GM21367 (cell line): ENCODE results near the gene RSPH10B.
"Not testable (repeated sequence)": the region's sequence is repeated elsewhere in the genome, so short reads cannot be mapped to it uniquely, and the experiment has no call there.

Source experiments
- ATAC-seq: cut with Tn5 transposase; IDR thresholded peaks from one replicate; pipeline ENCODE4 v1.9.1; 2021; ENCODE audit not compliant: unreplicated experiment

Gene RSPH10B

DNA sequence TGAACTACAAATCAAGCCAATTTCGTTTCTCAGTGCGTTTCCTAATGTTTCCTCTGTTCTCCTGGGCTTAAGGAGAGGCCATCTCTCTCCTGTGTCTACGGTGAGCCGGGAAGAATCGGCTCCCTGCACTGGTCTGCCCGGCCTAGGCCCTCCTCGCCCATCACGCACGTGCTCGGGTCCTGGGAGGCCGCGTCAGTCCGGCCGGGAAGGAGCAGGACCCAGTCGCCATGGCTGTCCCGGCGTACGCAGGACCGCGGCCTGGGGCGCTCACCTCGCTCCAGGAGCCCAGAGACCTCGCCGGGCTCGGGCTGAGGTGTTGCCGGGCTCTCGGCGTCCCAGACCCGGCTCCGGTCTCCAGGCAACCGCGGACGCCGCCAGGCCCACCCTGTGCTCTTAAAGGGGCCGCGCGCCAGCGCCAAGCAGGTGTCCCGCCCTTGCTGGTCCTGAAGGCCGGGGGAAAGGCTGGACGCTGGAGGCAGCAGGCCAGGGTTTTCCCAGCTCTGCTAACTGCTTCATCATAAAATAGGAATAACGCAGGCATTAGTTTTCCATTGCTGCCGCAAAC, at the start of gene RSPH10B:
TSS of gene RSPH10B (minus strand) at position 343 of the 565 bp plus-strand sequence. CDS start 3,573 bp downstream, outside the sequence.
- ATAC-seq = not testable (repeated sequence)

DNA sequence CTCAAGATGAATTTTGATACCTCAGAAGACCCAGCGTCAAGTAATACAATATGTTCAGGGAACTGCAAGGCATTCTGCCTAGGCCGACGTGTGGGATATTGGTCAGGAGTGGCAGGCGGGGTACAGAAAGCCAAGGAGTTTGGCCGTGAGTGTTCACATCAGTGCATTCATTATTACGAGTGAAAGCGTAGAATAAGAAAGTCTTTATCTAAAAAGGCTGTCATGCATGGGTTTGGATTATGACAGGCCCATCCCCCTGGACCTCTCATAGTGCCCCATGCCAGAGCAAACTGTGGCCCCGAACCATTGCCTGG, 46.1 kb upstream of the RSPH10B start:
- no peak for ATAC-seq

DNA sequence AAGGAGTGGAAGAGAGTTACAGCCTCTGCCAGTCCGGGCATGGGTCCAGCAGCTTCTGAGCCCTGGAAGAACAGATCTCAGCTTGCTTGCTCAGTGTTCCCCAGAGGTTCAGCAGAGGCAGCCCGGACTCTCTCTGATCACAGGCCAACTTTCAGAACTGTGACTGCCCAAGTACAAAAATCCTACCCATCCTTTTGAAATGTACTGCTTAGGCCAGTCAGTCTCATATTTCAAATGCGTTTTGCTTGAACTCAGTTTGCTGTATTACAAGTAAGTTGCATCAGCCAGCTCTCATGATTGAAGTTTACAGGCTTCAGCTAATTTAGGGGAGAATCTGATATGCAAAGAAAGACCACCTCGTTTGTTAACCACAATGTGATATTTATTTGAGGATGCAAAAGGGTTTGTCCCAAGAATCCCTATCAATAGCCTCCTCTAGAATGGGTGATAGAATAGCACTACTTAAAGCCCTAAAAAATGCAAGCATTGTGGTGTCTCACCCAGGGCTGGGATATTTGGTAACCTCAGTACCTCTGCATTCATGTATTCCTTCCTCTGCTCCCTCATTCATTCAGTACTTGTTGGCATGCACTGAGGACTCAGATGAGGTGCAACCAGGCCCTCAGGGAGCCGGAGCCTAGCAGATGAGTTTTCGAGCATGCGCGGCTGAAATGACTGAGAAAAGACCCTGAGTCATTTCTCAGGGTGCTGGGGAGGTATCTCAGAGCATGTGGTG, 45.6 kb upstream of the RSPH10B start:
- no peak for ATAC-seq

DNA sequence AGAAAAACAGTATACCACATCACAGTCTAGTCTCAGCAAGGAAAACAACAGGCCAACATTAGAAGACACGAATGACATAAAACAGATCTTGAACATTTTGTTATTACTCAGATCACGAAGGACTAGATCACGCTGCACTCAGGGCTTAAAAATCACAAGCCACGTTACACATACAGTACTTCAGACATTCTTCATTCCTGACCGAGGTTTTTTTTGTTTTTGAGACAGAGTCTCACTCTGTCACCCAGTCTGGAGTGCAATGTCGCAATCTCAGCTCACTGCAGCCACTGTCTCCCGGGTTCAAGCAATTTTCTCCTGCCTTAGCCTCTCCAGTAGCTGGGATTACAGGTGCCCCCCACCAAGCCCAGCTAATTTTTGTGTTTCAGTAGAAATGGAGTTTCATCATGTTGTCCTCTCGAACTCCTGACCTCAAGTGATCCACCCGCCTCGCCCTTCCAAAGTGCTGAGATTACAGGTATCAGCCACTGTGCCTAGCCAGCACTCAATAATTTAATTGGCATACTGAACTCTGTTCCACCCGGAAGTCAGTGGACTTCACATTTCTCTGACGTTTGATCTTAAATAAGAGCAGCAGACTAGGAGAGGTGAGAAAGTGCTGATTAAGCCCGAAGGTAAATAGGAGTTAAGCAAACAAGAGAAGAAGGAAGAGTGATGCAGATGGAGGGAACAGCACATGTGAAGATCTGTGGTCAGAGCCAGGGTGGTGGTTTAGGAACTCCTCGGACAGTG, 42.0 kb upstream of the RSPH10B start:
- ATAC-seq = no peak

DNA sequence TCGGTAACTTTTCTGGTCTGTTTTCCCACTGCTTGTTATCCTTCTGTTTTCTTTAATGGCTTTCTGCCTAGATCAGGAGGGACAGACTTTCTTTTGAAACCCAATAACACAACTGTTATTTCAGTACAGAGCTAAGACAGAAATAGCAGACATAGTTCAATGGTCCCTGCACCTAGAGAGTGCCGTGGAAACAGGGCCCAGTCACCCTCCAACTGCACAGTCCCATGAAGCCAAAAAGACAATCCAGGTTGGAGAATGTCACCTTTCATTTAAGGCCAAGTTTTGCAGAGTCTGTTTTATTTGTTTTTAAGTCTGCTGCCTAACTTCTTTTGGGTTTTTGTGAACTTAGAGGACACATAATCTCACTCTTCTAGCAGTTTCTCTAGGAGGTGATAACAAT, 41.1 kb upstream of the RSPH10B start:
- no peak for ATAC-seq

DNA sequence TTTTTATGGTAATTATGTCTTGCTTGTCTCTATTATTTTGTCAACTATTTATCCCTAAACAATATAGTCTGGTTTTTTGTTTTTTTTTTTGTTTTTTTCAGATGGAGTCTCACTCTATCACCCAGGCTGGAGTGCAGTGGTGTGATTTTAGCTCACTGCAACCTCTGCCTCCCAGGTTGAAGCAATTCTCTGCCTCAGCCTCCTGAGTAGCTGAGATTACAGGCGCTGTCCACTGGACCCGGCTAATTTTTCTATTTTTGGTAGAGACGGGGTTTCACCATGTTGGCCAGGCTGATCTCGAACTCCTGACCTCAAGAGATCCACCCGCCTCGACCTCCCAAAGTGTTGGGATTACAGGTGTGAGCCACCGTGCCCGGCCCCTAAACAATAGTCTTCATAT, 39.9 kb upstream of the RSPH10B start:
- ATAC-seq = not testable (repeated sequence)

DNA sequence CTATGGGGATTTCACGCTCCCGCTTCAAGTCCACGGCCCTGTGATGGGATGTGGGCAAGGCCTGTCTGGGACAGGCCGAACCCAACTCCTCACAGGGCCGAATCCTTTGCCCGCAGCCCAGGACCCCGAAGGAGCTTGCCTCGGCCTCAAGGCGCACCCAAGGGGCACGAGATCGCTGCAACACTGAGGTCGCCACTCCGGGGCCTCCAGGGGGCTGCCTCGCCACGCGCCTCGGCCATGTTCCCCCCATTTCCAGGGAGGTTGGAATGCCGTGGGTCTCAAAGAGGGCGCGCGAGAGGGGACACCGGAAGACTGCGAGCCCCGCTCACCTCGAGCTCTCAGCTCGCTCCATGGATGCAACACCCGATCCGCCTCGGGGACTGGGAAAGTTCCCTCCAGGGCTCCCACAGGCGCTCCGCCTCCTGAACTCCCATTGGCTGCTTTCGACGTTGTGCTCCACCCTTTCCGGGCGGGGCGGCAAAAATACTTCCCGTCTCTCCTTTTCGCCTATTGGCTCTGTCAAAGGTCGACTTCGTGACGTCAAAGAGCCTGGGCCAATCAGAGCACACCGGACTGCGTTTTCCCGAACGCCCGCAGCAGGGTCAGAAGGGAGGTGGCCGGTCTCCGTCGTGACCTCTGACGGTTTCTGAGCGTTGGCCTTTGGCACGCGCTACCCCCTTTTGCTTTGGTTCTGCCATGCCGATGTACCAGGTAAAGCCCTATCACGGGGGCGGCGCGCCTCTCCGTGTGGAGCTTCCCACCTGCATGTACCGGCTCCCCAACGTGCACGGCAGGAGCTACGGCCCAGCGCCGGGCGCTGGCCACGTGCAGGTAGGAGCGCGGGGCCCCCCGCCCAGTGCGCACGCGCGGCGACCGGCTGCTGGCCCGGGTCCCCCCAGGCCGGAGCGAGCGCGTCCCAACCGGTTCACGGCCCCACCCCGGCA, 38.5 kb upstream of the RSPH10B start, which contains the start of the genes AIMP2 and PMS2:
TSS of gene AIMP2 (plus strand) at position 605 of the 944 bp plus-strand sequence. CDS start at position 697, 92 bp downstream.
TSS of gene PMS2 (minus strand) at position 382 of the 944 bp plus-strand sequence. CDS start at position 352, 30 bp downstream.
- ATAC-seq = peak; percentile 84

DNA sequence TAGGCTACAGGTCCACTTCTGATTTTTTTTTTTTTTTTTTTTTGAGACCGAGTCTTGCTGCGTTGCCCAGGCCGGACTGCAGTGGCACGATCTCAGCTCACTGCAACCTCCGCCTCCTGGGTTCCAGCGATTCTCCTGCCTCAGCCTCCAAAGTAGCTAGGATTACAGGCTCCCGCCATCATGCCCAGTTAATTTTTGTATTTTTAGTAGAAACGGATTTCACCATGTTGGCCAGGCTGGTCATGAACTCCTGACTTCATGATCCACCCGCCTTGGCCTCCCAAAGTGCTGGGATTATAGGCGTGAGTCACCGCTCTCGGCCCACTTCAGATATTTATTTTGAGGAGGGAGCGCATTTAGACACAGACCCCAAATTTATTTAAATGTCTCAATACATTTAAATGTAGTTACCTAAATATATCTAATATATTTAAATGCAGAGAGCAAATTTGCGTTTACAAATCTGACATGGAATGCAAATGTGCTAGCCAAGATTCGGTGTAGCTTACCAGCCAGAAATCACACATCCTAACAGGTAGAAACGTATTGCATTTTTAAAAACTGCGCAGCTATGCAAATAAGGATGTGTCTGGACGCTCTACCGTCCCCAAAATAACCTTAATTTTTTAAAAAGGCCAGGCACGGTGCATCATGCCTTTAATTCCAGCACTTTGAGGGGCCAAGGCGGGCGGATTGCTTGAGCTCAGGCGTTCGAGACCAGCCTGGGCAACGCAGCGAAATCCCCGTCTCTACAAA, 37.5 kb upstream of the RSPH10B start:
- ATAC-seq = not testable (repeated sequence)

DNA sequence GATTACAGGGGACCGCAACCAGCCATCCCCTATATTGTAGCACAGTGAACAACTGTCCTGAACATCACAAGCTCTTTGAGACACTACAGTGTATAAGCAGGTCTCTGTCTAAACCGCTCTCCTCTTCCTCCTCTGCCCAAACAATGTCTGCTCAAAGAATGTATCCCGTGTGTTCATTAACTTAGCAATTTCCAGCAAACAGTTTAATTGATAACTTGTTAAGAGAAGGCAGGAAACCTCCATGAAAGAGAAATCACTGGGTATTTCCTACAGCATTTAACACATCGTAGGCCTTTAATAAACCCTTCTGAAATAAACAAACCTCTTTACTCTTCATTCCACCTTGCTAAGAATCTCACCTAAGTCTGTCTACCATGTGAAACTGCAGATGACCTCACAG, 36.9 kb upstream of the RSPH10B start:
- no peak for ATAC-seq

DNA sequence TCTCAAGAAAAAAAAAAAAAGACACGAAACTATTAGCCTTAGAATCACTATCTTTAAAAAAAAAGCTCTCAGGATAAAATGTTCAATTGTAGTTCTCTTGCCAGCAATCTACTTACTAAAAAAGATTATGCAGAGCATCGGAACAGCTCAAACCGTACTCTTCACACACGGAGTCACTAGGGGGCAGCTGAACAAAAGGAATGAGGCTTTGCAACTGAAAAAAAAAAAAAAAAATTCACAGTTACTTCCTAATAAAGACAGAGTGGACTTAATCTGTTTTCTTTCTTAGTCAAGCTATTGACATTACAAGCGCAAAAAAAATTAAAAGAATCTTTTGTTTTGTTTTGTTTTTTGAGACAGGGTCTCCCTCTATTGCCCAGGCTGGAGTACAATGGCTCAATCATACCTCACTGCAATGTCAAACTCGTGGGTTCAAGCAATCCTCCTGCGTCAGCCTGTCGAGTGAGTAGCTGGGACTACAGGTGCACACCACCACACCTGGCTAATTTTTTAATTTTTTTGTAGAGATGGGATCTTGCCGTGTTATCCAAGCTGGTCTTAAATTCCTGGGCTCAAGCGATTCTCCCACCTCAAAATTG, 26.8 kb upstream of the RSPH10B start:
- no peak for ATAC-seq

DNA sequence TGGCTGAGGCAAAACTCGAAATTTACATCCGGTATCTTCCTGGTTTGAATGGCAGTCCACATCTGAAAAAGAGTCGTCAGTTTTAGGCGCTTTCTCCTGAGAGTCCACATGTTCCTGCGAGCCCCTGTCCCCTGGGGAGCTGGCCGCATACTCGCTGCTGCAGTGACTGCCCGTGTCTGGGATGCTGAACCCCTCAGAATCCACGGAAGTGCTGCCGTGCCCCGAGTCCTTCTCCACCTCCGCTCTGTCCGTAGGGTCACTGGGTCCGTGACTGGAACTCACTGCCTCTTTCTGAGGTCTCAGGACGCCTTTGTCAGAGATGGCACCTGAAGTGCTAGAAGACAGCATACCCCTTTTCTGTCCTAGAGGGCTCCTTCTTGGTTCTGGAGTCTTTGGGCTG, 16.6 kb upstream of the RSPH10B start:
- not testable (repeated sequence) for ATAC-seq

DNA sequence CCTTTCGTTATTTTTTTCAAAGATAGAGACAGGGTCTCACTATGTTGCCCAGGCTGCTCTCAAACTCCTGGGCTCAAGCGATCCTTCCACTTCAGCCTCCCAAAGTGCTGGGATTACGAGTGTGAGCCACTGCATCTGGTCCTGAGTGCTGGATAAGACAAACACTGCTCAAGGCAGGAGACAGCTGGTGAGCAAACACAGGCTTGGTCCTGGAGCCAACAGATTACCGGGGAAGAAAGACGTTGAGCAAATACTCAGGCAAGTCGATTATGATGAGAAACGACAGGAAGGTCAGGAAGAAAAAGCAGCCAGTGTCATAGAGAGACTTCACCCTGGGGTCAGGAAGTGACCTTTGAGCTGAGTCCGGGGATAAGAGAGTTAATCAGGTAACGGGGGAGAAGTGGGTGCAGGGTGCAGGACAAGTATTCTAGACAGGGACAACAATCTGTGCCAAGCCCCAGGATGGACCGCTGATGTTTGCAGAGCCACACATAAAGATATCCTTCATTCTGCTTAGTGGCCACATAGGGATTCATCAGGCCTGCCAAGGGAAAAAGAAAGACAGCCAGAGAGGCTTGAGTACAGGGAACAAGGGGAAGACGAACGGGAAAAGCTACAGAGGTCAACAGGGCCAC, 9.3 kb upstream of the RSPH10B start:
- ATAC-seq = not testable (repeated sequence)

DNA sequence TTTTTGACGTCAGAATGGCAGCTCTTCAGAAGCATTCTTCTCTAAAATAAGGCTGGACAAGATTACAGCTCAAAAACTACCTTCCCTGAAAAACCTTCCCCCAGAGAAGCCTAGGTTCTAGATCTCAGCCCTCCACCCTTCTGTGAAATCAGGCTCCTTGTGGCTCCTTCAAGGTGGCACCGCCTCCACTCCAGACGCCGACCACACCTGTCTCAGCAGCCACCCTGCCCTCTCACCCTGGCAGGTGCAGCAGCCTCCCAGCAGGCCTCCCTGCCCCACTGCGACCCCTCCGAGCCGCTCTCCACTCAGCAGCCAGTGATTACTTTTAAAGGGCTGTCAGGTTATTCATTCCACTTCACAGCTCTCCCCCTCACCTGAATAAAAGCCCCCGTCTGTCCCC, 3.1 kb upstream of the RSPH10B start:
- ATAC-seq = not testable (repeated sequence)

DNA sequence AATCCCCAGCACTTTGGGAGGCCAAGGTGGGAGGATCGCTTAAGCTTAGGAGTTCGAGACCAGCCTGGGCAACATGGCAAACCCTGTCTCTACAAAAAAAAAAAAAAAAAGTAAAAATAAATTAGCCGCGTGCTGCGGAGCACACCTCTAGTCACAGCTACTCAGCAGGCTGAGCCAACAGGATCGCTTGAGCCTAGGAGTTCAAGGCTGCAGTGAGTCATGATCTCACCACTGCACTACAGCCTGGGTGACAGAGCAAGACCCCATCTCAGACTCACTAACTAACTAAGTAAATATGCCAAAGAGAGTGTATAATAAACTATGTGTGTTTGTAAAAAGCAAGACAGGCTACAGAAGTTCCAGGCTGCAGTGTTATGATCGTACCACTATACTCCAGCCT, 6.7 kb downstream of the RSPH10B start:
- not testable (repeated sequence) for ATAC-seq

DNA sequence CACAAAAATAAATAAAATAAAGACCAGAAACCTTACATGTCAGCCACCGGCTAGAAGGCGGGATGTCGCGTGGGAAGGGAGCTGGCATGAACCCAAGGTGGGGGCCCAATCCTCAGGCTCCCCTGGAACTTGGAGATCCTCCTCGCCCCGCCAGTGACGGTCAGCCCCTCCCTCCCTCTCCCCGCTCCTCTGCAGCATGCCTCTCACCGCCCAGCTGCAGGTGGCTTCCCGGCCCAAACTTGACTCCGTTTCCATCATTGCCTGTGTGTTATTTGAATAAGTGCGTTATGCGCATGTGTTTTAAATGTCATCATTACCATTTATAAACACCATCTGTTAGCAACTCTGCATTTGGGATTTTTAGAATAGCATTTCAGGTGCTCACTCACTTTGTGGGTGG, 7.3 kb downstream of the RSPH10B start:
- not testable (repeated sequence) for ATAC-seq

DNA sequence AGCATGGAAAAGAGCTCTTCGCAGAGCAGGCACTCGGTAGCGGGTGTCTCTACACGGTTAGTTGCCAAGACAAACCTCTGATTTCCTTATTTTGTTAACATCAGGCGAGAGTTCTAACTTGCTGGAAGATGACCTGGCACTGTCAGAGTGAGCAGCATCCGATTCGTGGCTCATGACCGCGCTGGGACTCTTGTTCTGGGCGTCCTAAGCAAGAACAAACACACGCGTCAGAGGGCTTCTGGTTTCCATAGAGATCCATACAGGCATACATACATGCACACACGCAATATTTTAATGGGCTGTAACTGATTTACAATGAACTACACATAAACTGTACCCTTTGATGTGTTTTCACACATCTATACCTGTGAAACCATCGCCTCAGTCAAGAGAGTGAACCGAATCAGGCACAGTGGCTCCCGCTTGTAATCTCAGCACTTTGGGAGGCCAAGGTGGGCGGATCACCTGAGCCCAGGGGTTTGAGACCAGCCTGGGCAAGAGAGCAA, 35.5 kb downstream of the RSPH10B start:
- ATAC-seq = not testable (repeated sequence)

DNA sequence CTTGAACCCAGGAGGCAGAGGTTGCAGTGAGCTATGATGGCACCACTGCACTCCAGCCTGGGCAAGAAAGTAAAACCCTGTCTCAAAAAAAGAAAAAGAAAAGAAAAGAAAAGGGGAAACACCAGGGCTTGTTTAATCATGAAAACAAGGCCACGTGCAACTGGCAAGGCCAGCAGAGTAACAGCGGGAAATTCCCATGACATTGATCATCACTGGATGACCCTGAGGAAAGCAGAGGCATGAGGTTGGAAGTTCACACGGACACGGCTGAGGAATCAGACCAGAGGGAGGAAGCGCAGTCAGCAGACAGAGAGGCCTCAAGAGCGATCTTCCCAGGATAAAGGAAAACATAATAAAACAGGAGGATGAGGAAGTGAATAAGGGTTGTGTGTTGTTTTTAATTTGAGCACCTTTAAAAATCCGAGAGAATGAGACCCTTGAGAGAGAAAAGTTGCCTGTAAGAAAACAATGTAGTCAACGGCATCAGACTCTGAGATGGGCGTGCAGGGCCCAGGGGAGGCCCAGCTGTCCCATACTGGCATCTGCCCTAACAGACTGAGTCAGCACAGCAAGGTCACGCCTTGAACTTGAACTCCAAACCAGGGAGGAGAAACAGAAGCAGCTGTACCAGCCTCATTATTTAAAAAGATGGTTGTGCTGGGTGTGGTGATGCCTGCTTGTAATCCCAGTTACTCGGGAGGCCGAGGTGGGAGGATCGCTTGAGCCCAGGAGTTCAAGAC, 38.4 kb downstream of the RSPH10B start:
- ATAC-seq = not testable (repeated sequence)

DNA sequence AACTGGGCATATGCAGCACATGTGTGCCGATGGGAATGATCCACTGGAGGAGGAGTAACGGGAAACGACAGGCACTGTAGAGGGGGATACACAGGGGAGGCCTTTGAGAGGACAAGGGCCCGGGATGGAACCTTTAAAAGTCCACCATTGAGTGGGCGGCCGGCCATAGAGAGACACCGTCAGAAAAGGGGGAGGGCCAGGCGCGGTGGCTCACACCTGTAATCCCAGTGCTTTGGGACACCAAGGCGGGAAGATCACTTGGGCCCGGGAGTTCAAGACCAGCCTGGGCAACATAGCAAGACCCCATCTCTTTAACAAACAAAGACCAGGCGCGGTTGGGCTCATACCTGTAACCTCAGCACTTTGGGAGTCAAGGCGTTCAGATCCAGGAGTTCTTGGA, 39.2 kb downstream of the RSPH10B start:
- ATAC-seq = not testable (repeated sequence)
